Endothelial cell of umbilical vein (primary cell): ENCODE results near the gene PAGE2B. TPM values are rescaled to one million over a fixed set of nuclear protein-coding genes. Genes with fewer than 3 reads are reported as not detected.

Experiments used
- BruUV-seq: library from RNA; stranded (reverse); fragments of 400-500 nt; replicated peaks from 2 replicates; lab custom pipeline; 2021; lab: Mats Ljungman, UMichigan
- CTCF ChIA-PET: fragments of 300-600, 350-600 bp; sonication (Branson Sonifier 250); formaldehyde crosslinking; loops from one replicate; lab custom pipeline; 2021; ENCODE audit warnings: antibody characterized with exemption, inconsistent platforms; lab: Charles Lee
- POLR2A ChIA-PET: fragments of 300-600, 350-600 bp; sonication (Branson Sonifier 250); formaldehyde crosslinking; loops from one replicate; lab custom pipeline; 2021; ENCODE audit warnings: antibody characterized with exemption, inconsistent platforms; lab: Charles Lee
- DNase-seq: peaks from one replicate; pipeline ENCODE4 v3.0.0-alpha.2; 2011; ENCODE audit warnings: low read depth, low spot score
- FAIRE-seq: peaks from 2 replicates; lab custom pipeline; 2011; peaks lifted over from hg19 to GRCh38; lab: Jason Lieb, UNC
- H2AFZ ChIP-seq: 2 replicates; pipeline ENCODE4 v1.6.0; 2012; ENCODE audit warnings: low read depth, low read length, control low read depth, inconsistent platforms
- H3K27ac ChIP-seq: 2 replicates; pipeline ENCODE4 v1.5.1; 2011; ENCODE audit warnings: low read depth, mild to moderate bottlenecking, control low read depth, low read length, moderate library complexity; ENCODE audit not compliant: insufficient read depth
- H3K27me3 ChIP-seq, 2 experiments: 2 replicates each; pipeline versions ENCODE4 v1.6.0 to v1.6.1; 2011; ENCODE audit warnings: low read length in 2 of 2, mixed read lengths in 1 of 2; ENCODE audit not compliant: control insufficient read depth in 2 of 2, insufficient read depth in 2 of 2
- H3K36me3 ChIP-seq, 2 experiments: 2 replicates in 1 of 2; 3 replicates in 1 of 2; pipeline ENCODE4 v1.5.1; 2011; ENCODE audit warnings: low read length in 2 of 2, mild to moderate bottlenecking in 1 of 2, moderate library complexity in 1 of 2; ENCODE audit not compliant: control insufficient read depth in 2 of 2, insufficient read depth in 2 of 2; ENCODE audit errors: extremely low read depth in 1 of 2
- H3K4me1 ChIP-seq: 3 replicates; pipeline ENCODE4 v1.5.1; 2011; ENCODE audit warnings: mild to moderate bottlenecking, low read length; ENCODE audit not compliant: control insufficient read depth, insufficient read depth; ENCODE audit errors: extremely low read depth
- H3K4me2 ChIP-seq: 2 replicates; pipeline ENCODE4 v1.6.1; 2011; ENCODE audit warnings: low read length, control low read depth, mixed read lengths; ENCODE audit not compliant: insufficient read depth
- H3K4me3 ChIP-seq, 3 experiments: fragments of 200-600 bp in 1 of 3; sonication (generic), shearing (Covaris generic) in 1 of 3; replicated peaks in 1 of 3; 2 replicates each; pipeline ENCODE4 v1.5.1; 2011 to 2016; ENCODE audit warnings: control low read depth in 3 of 3, low read length in 3 of 3, mild to moderate bottlenecking in 2 of 3, inconsistent platforms in 1 of 3, low read depth in 1 of 3, moderate library complexity in 1 of 3; ENCODE audit not compliant: insufficient read depth in 1 of 3
- H3K79me2 ChIP-seq: 2 replicates; pipeline ENCODE4 v1.6.0; 2012; ENCODE audit warnings: low read length, inconsistent platforms; ENCODE audit not compliant: control insufficient read depth, insufficient read depth
- H3K9ac ChIP-seq: replicated peaks from 2 replicates; pipeline ENCODE3; 2011; ENCODE audit warnings: low read length, control low read depth; ENCODE audit not compliant: insufficient read depth; ENCODE audit errors: extremely low read depth
- H3K9me1 ChIP-seq: replicated peaks from 3 replicates; pipeline ENCODE4 v1.6.0; 2011; ENCODE audit warnings: mild to moderate bottlenecking, low read length; ENCODE audit not compliant: control insufficient read depth, insufficient read depth; ENCODE audit errors: extremely low read depth
- H3K9me3 ChIP-seq: replicated peaks from 2 replicates; pipeline ENCODE4 v1.5.1; 2012; ENCODE audit warnings: low read length, inconsistent platforms; ENCODE audit not compliant: control insufficient read depth, insufficient read depth
- H4K20me1 ChIP-seq: replicated peaks from 2 replicates; pipeline ENCODE3; 2011; ENCODE audit warnings: mild to moderate bottlenecking, low read length; ENCODE audit not compliant: control insufficient read depth, insufficient read depth; ENCODE audit errors: extremely low read depth
- GATA2 ChIP-seq: IDR thresholded peaks from 2 replicates; pipeline ENCODE4 v1.7.0; 2011; ENCODE audit warnings: low read depth, mild to moderate bottlenecking, moderate library complexity, mixed read lengths, low read length; ENCODE audit not compliant: insufficient read length, insufficient read depth
- JUN ChIP-seq: IDR thresholded peaks from 2 replicates; pipeline ENCODE4 v1.6.1; 2011; ENCODE audit warnings: borderline replicate concordance, low read depth; ENCODE audit not compliant: insufficient read length, insufficient read depth
- MAX ChIP-seq: IDR thresholded peaks from 2 replicates; pipeline ENCODE4 v1.6.1; 2011; ENCODE audit not compliant: insufficient read depth, insufficient read length
- MYC ChIP-seq: IDR thresholded peaks from one replicate; pipeline ENCODE4 v1.6.1; 2011; ENCODE audit warnings: mild to moderate bottlenecking, low read depth, low read length
- POLR2A ChIP-seq: IDR thresholded peaks from 2 replicates; pipeline ENCODE4 v1.6.1; 2012; ENCODE audit warnings: low read depth, mild to moderate bottlenecking, control low read depth, low read length
- POLR2AphosphoS5 ChIP-seq: IDR thresholded peaks from 2 replicates; pipeline ENCODE4 v1.6.1; 2012; ENCODE audit warnings: low read depth, mild to moderate bottlenecking, control low read depth, low read length, moderate library complexity; ENCODE audit not compliant: insufficient read depth
- dilution Hi-C: fragments of 300-500 bp; cut with MboI; formaldehyde crosslinking; loops from one replicate; pipeline ENCODE4 v1.15.0; 2019; ENCODE audit warnings: low sequenced_read_pairs; ENCODE audit not compliant: extremely low pct_ligation_motif_present
- intact Hi-C: fragments of 100-400 bp; cut with micrococcal nuclease; formaldehyde crosslinking; loops from one replicate; pipeline ENCODE4 v1.10.0; 2022
- polyA plus RNA-seq, 4 experiments: library from polyadenylated mRNA; depleted of rRNA in 3 of 4; stranded (reverse) in 3 of 4; unstranded in 1 of 4; fragments of >200 nt; gene quantifications; 2 replicates each; pipeline versions ENCODE4 v1.2.1 to v1.2.3, GENCODE V29; 2011 to 2012; ENCODE audit warnings: missing spikeins in 1 of 4
- total RNA-seq: library from RNA; stranded (reverse); gene quantifications from 2 replicates; pipeline ENCODE4 v1.2.3, GENCODE V29; 2021

The PAGE2B gene
- total and polyA plus RNA-seq, 2 donors (not counting 3 experiments of a cell fraction or from before 2014, with no cell fraction given): not detected

- TF ChIP-seq POLR2AphosphoS5 (no peak), MAX (no peak), MYC (no peak)
- no peaks in the 10 kb centered on the region for H3K9me3 ChIP-seq
- H3K36me3 ChIP-seq: no peaks in the 10 kb centered on the region
- ChIA-PET POLR2A (no interaction called here), CTCF (no interaction called here)
- no TSS peak for BruUV-seq
- H3K4me3 ChIP-seq: no peak overlapping the region
- no peak overlapping the region for H2AFZ ChIP-seq
- no peaks in the 10 kb centered on the region for H3K27me3 ChIP-seq
- H3K4me1 ChIP-seq: peaks cover 33% of the 10 kb centered on the region
- DNase-seq (peak; percentile 4), FAIRE-seq (peak; percentile 24)
- H3K27ac ChIP-seq: peak overlapping the region; percentile 42
- no peak overlapping the region for H3K9ac ChIP-seq
- dilution Hi-C loops: no loop called here
- intact Hi-C loops: loop anchor here (1.0 kb wide), 1 partner anchor 592 kb away; no protein-coding TSS in a partner anchor
- no peaks in the 10 kb centered on the region for H3K9me1 ChIP-seq
- H3K79me2 ChIP-seq: no peaks in the 10 kb centered on the region
- no peak overlapping the region for H3K4me2 ChIP-seq
- H4K20me1 ChIP-seq: no peaks in the 10 kb centered on the region
Observed at GRCh38 chrX:55118574-55118973, 43.7 kb downstream of the PAGE2B start.

GRCh38 chrX:55119271-55119670, 44.4 kb downstream of the PAGE2B start:
- no peak overlapping the region for H2AFZ ChIP-seq
- dilution Hi-C loops (no loop called here), intact Hi-C loops (no loop called here)
- no peaks in the 10 kb centered on the region for H3K27me3 ChIP-seq
- no peaks in the 10 kb centered on the region for H3K79me2 ChIP-seq
- H3K4me3 ChIP-seq: no peak overlapping the region
- TF ChIP-seq POLR2AphosphoS5 (peak; percentile 33), JUN (no peak), MAX (no peak), MYC (no peak), GATA2 (no peak), POLR2A (peak; percentile 49)
- H3K9me3 ChIP-seq: no peaks in the 10 kb centered on the region
- no peaks in the 10 kb centered on the region for H4K20me1 ChIP-seq
- FAIRE-seq (peak; percentile 93), DNase-seq (peak; percentile 87)
- CTCF ChIA-PET: interaction anchor here (0.6 kb wide), 1 partner anchor 16 kb away, joined by 3 read pairs; no protein-coding TSS in a partner anchor
- H3K36me3 ChIP-seq: no peaks in the 10 kb centered on the region
- no TSS peak for BruUV-seq
- no peaks in the 10 kb centered on the region for H3K9me1 ChIP-seq
- no peak overlapping the region for H3K9ac ChIP-seq
- H3K27ac ChIP-seq: peak overlapping the region; percentile 42
- H3K4me2 ChIP-seq: peak overlapping the region; percentile 42
- peaks cover 33% of the 10 kb centered on the region for H3K4me1 ChIP-seq
- POLR2A ChIA-PET: no interaction called here
